Ishikawa (cell line): ENCODE results near the gene KRT36.

ENCODE experiments used
- CEBPB ChIP-seq: IDR thresholded peaks from 2 replicates; pipeline ENCODE4 v1.6.1; 2012
- CREB1 ChIP-seq: IDR thresholded peaks from 2 replicates; pipeline ENCODE4 v1.6.1; 2012; ENCODE audit warnings: low read depth
- EGR1 ChIP-seq: IDR thresholded peaks from 2 replicates; pipeline ENCODE4 v1.6.1; 2012
- EP300 ChIP-seq: IDR thresholded peaks from 2 replicates; pipeline ENCODE4 v1.6.1; 2012; ENCODE audit warnings: borderline replicate concordance
- FOXM1 ChIP-seq: IDR thresholded peaks from 2 replicates; pipeline ENCODE4 v1.6.1; 2012; ENCODE audit warnings: low read depth, borderline replicate concordance
- NFIC ChIP-seq: IDR thresholded peaks from 2 replicates; pipeline ENCODE4 v1.6.1; 2012
- RAD21 ChIP-seq: IDR thresholded peaks from 2 replicates; pipeline ENCODE4 v1.6.1; 2012; ENCODE audit warnings: low read depth
- TAF1 ChIP-seq: IDR thresholded peaks from 2 replicates; pipeline ENCODE4 v1.6.1; 2012; ENCODE audit warnings: low read depth, mild to moderate bottlenecking
- TCF12 ChIP-seq: IDR thresholded peaks from 2 replicates; pipeline ENCODE4 v1.6.1; 2012; ENCODE audit warnings: low read depth
- TEAD4 ChIP-seq: IDR thresholded peaks from 2 replicates; pipeline ENCODE4 v1.6.1; 2012
- YY1 ChIP-seq: IDR thresholded peaks from 2 replicates; pipeline ENCODE4 v1.6.1; 2012; ENCODE audit warnings: low read depth
- ZBTB7A ChIP-seq: IDR thresholded peaks from 2 replicates; pipeline ENCODE4 v1.6.1; 2012; ENCODE audit warnings: low read depth
- TF ChIP-seq, protein P1 (sequence below): IDR thresholded peaks from 2 replicates; pipeline ENCODE4 v1.6.1; 2012; ENCODE audit warnings: low read depth, mild to moderate bottlenecking
- TF ChIP-seq, protein P2 (sequence below): IDR thresholded peaks from 2 replicates; pipeline ENCODE4 v1.6.1; 2012
- TF ChIP-seq, protein P3 (sequence below): IDR thresholded peaks from 2 replicates; pipeline ENCODE4 v1.6.1; 2012

KRT36 gene

DNA sequence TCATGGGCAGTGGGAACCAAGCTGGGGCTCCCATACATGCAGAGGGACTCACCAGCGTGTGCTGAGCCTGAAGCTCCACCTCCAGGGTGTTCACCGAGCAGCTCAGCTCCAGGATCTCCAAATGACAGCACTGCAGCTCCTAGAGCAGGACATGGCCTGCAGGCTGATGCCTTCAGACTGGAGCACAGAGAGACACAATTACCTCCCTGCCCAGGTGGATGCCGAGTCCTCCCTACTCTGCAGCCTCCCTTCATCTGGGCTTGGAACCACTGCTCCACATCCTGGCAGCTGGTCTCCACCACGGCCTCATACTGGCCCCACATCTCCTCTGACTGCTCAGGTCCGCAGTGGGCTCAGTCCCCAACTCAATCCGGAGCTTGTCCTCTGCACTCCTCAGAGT lies 40.7 kb downstream of the KRT36 start:
- TF ChIP-seq EP300 (no peak), TEAD4 (no peak), CREB1 (no peak)

DNA sequence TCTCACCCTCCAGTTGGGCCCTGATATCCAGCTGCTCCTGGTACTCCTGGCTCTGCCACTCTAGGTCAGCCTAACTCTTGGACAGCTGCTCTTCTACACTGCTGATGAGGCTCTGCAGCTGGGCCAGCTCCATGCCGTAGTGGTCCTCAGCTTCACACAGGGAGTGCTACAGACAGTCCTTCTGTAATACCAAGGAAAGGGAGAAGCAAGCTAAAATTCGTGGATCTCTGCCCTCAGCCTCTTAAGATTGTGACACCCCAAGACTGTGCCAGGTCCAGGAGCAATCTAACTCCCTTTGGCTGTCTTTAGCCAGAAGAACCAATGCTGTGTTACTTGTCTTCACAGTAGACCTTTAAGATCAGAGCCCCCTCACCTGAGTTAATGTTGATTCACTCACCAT lies 41.2 kb downstream of the KRT36 start:
- TF ChIP-seq TCF12 (no peak), NFIC (no peak), TEAD4 (no peak), FOXM1 (no peak), ZBTB7A (no peak), YY1 (no peak), RAD21 (no peak), CREB1 (no peak), TAF1 (no peak), EP300 (no peak)
- TF ChIP-seq, protein P1, sequence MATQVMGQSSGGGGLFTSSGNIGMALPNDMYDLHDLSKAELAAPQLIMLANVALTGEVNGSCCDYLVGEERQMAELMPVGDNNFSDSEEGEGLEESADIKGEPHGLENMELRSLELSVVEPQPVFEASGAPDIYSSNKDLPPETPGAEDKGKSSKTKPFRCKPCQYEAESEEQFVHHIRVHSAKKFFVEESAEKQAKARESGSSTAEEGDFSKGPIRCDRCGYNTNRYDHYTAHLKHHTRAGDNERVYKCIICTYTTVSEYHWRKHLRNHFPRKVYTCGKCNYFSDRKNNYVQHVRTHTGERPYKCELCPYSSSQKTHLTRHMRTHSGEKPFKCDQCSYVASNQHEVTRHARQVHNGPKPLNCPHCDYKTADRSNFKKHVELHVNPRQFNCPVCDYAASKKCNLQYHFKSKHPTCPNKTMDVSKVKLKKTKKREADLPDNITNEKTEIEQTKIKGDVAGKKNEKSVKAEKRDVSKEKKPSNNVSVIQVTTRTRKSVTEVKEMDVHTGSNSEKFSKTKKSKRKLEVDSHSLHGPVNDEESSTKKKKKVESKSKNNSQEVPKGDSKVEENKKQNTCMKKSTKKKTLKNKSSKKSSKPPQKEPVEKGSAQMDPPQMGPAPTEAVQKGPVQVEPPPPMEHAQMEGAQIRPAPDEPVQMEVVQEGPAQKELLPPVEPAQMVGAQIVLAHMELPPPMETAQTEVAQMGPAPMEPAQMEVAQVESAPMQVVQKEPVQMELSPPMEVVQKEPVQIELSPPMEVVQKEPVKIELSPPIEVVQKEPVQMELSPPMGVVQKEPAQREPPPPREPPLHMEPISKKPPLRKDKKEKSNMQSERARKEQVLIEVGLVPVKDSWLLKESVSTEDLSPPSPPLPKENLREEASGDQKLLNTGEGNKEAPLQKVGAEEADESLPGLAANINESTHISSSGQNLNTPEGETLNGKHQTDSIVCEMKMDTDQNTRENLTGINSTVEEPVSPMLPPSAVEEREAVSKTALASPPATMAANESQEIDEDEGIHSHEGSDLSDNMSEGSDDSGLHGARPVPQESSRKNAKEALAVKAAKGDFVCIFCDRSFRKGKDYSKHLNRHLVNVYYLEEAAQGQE: no peak

DNA sequence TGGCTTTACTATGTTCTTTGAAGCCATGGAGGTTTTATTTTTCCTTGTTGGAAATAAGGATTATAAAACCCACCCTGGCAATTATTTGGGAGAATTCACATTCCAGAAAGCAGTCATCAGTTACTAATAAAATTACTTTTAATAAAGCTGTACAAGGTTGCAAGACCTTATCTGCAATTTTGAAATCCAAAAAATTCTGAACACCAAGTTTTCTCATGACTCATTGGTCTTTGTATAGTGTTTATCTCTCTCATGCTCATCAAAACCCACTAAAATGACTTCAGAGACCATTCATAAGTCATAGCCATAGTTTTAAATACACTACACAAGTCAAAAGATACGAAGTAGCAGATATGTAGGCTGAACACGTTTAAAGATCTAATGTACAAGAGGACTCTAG lies 42.9 kb downstream of the KRT36 start:
- TF ChIP-seq TAF1 (no peak), NFIC (no peak), CEBPB (no peak), CREB1 (no peak), ZBTB7A (no peak), TEAD4 (no peak), FOXM1 (no peak), RAD21 (no peak), EP300 (no peak), YY1 (no peak), TCF12 (no peak), EGR1 (no peak)
- TF ChIP-seq, protein P2, sequence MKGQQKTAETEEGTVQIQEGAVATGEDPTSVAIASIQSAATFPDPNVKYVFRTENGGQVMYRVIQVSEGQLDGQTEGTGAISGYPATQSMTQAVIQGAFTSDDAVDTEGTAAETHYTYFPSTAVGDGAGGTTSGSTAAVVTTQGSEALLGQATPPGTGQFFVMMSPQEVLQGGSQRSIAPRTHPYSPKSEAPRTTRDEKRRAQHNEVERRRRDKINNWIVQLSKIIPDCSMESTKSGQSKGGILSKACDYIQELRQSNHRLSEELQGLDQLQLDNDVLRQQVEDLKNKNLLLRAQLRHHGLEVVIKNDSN: no peak
- TF ChIP-seq, protein P3, sequence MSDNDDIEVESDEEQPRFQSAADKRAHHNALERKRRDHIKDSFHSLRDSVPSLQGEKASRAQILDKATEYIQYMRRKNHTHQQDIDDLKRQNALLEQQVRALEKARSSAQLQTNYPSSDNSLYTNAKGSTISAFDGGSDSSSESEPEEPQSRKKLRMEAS: no peak
- TF ChIP-seq, protein P1: no peak

GRCh38 chr17:41444640-41445039 lies 45.1 kb downstream of the KRT36 start:
- TF ChIP-seq, protein P1: no peak
- TF ChIP-seq ZBTB7A: no peak

- TF ChIP-seq NFIC: no peak
- TF ChIP-seq, protein P2: no peak
- no peak for TF ChIP-seq TAF1
- TF ChIP-seq, protein P3: no peak
- no peak for TF ChIP-seq CREB1
- no peak for TF ChIP-seq ZBTB7A
- no peak for TF ChIP-seq FOXM1
- TF ChIP-seq EP300: no peak
- no peak for TF ChIP-seq YY1
- TF ChIP-seq, protein P1: no peak
- TF ChIP-seq TCF12: no peak
- no peak for TF ChIP-seq TEAD4
- TF ChIP-seq CEBPB: no peak
- no peak for TF ChIP-seq EGR1
- no peak for TF ChIP-seq RAD21
Measured at GRCh38 chr17:41444186-41444585, 45.5 kb downstream of the KRT36 start.
